ENCODE data around the gene MSANTD1. TPM values are rescaled to one million over a fixed set of nuclear protein-coding genes. Genes with fewer than 3 reads are reported as not detected.

The MSANTD1 gene
- total and polyA plus RNA-seq, 2 donors (not counting 1 experiment from before 2014, with no cell fraction given) = 0.78 to 5.5 TPM

DNA sequence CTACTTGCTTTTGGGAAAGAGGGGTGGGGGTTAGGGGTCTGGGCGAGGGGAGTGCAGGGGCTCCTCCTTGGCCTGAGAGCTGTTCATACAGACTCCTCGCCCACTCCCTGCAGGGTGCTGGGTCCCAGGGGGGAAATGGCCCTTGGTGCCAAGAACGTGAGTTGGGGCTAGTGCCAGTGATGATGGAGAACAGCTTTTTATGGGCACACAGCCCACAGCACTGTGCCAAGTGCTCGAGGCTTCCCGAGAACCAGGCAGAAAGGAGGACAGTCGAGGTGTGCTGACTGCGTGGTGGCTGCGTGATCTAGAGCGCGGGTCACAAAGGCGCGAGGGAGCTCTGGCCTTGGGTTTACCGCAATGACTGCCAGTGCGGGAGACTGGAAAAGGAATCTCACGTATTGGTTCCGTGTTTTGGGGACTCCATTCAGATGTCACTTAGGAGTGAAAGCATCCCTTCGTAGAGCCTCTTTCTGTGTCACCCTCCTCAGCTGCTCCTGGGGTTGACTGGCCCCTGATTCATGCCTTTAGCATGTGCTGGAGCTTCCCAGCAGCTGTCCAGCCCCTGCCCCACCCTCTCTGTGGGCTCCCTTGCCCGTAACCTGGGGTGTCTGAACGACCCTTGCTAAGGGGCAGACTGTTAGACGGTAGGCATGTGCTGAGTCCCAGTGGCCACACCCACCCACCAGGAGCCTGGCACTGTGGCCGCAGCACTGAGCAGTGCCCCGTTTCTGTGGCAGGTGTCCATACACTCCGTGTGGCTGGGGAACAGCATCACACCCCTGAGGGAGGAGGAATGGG lies 20.9 kb upstream of the MSANTD1 start:
- intact Hi-C loops (cut with micrococcal nuclease) = no loop called here
- Histone ChIP-seq H4K20me1 (ENCODE audit: control insufficient read depth, insufficient read depth, low read length, poor library complexity, severe bottlenecking) (no peaks in the 10 kb centered on the region), H3K4me3 (ENCODE audit: control extremely low read depth in 1 of 5, extremely low read depth in 1 of 5, insufficient read depth in 1 of 5, low read depth in 2 of 5, low read length in 4 of 5) (no peak overlapping the region), H3K79me2 (ENCODE audit: control insufficient read depth, insufficient read depth, low read length) (no peaks in the 10 kb centered on the region), H3K27ac (ENCODE audit: low read length in 2 of 2) (no peak overlapping the region), H3K36me3 (replicated peaks in 1 of 2; ENCODE audit: control extremely low read depth in 1 of 2, control insufficient read depth in 1 of 2, extremely low read depth in 1 of 2, insufficient read depth in 2 of 2, low read length in 1 of 2) (peaks cover 2 to 83% of the 10 kb centered on the region in 2 experiments), H3K27me3 (replicated peaks in 1 of 4; ENCODE audit: control extremely low read depth in 1 of 4, control insufficient read depth in 3 of 4, insufficient read depth in 4 of 4, low read length in 3 of 4) (no peaks in the 10 kb centered on the region), H2AFZ (ENCODE audit: insufficient read depth, low read depth, low read length, poor library complexity, severe bottlenecking) (no peak overlapping the region), H3K4me2 (replicated peaks; ENCODE audit: low read depth, low read length, poor library complexity, severe bottlenecking) (no peak overlapping the region), H3K9me3 (ENCODE audit: control extremely low read depth in 1 of 3, control insufficient read depth in 2 of 3, insufficient read depth in 1 of 3, low read length in 2 of 3) (no peaks in the 10 kb centered on the region), H3K4me1 (ENCODE audit: control insufficient read depth in 2 of 2, insufficient read depth in 2 of 2, low read length in 2 of 2) (no peaks in the 10 kb centered on the region), H3K9ac (ENCODE audit: low read length) (no peak overlapping the region)
- ATAC-seq (ENCODE audit: low read depth) = no peak
- 97% methylated on average over 23 of the region's 23 CpGs for WGBS (ENCODE audit: insufficient coverage)
- Mint-ChIP-seq H3K27ac (no peak overlapping the region), H3K27me3 (no peaks in the 10 kb centered on the region), H3K4me1 (no peaks in the 10 kb centered on the region), H3K4me3 (no peak overlapping the region), H3K9me3 (ENCODE audit: insufficient read depth) (no peaks in the 10 kb centered on the region)
- DNase-seq = no peak
- TF ChIP-seq EZH2 (IDR thresholded peaks at IDR 0.05; ENCODE audit: borderline replicate concordance, insufficient read depth, low read depth, low read length, poor library complexity, severe bottlenecking) = no peak
- TF ChIP-seq, protein P1, sequence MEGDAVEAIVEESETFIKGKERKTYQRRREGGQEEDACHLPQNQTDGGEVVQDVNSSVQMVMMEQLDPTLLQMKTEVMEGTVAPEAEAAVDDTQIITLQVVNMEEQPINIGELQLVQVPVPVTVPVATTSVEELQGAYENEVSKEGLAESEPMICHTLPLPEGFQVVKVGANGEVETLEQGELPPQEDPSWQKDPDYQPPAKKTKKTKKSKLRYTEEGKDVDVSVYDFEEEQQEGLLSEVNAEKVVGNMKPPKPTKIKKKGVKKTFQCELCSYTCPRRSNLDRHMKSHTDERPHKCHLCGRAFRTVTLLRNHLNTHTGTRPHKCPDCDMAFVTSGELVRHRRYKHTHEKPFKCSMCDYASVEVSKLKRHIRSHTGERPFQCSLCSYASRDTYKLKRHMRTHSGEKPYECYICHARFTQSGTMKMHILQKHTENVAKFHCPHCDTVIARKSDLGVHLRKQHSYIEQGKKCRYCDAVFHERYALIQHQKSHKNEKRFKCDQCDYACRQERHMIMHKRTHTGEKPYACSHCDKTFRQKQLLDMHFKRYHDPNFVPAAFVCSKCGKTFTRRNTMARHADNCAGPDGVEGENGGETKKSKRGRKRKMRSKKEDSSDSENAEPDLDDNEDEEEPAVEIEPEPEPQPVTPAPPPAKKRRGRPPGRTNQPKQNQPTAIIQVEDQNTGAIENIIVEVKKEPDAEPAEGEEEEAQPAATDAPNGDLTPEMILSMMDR (IDR thresholded peaks at IDR 0.05) = no peak
- ChIA-PET CTCF (interaction anchor here (1.1 kb wide), 1 partner anchor 257 kb away, joined by 3 read pairs; no protein-coding TSS in a partner anchor), POLR2A (no interaction called here)

DNA sequence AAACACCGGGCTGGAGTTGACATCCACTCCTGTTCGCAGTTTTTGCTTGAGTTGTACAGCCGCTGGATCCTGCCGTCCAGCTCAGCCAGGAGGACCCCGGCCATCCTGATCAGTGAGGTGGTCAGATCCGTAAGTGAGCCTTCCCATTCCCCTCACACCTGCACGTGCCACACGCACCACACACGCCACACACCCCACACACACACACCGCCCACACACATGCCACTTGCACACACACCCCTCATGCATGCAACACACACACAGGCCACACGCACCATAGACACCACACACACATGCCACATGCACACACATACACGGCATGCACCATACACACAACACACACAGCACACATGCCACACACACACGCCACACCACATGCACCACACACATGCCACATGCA lies 20.1 kb upstream of the MSANTD1 start:
- Histone ChIP-seq H3K4me1 (ENCODE audit: control insufficient read depth in 2 of 2, insufficient read depth in 2 of 2, low read length in 2 of 2) (no peaks in the 10 kb centered on the region), H3K9ac (ENCODE audit: low read length) (no peak overlapping the region), H3K36me3 (replicated peaks in 1 of 2; ENCODE audit: control extremely low read depth in 1 of 2, control insufficient read depth in 1 of 2, extremely low read depth in 1 of 2, insufficient read depth in 2 of 2, low read length in 1 of 2) (peaks cover 2 to 83% of the 10 kb centered on the region in 2 experiments), H3K9me3 (ENCODE audit: control extremely low read depth in 1 of 3, control insufficient read depth in 2 of 3, insufficient read depth in 1 of 3, low read length in 2 of 3) (no peaks in the 10 kb centered on the region), H3K27me3 (replicated peaks in 1 of 4; ENCODE audit: control extremely low read depth in 1 of 4, control insufficient read depth in 3 of 4, insufficient read depth in 4 of 4, low read length in 3 of 4) (no peaks in the 10 kb centered on the region), H3K4me3 (ENCODE audit: control extremely low read depth in 1 of 5, extremely low read depth in 1 of 5, insufficient read depth in 1 of 5, low read depth in 2 of 5, low read length in 4 of 5) (no peak overlapping the region), H3K79me2 (ENCODE audit: control insufficient read depth, insufficient read depth, low read length) (no peaks in the 10 kb centered on the region), H2AFZ (ENCODE audit: insufficient read depth, low read depth, low read length, poor library complexity, severe bottlenecking) (no peak overlapping the region), H3K4me2 (replicated peaks; ENCODE audit: low read depth, low read length, poor library complexity, severe bottlenecking) (no peak overlapping the region), H4K20me1 (ENCODE audit: control insufficient read depth, insufficient read depth, low read length, poor library complexity, severe bottlenecking) (no peaks in the 10 kb centered on the region), H3K27ac (ENCODE audit: low read length in 2 of 2) (no peak overlapping the region)
- ChIA-PET CTCF (interaction anchor here (1.1 kb wide), 1 partner anchor 256 kb away, joined by 3 read pairs; no protein-coding TSS in a partner anchor), POLR2A (no interaction called here)
- DNase-seq (no peak), ATAC-seq (ENCODE audit: low read depth) (no peak)
- no peaks in the 10 kb centered on the region for H3K4me1 Mint-ChIP-seq
- TF ChIP-seq, protein P1 (IDR thresholded peaks at IDR 0.05) = no peak
- no peak for TF ChIP-seq EZH2 (IDR thresholded peaks at IDR 0.05; ENCODE audit: borderline replicate concordance, insufficient read depth, low read depth, low read length, poor library complexity, severe bottlenecking)
- no peak overlapping the region for H3K27ac Mint-ChIP-seq
- intact Hi-C loops (cut with micrococcal nuclease) = no loop called here
- no peaks in the 10 kb centered on the region for H3K9me3 Mint-ChIP-seq (ENCODE audit: insufficient read depth)
- WGBS (ENCODE audit: insufficient coverage) = 94% methylated on average over 13 of the region's 13 CpGs
- no peak overlapping the region for H3K4me3 Mint-ChIP-seq
- no peaks in the 10 kb centered on the region for H3K27me3 Mint-ChIP-seq

All from B cell (primary cell).